Fibroblast of villous mesenchyme (primary cell): Measurements from ENCODE around the gene NFASC. TPM values are rescaled to one million over a fixed set of nuclear protein-coding genes. Genes with fewer than 3 reads are reported as not detected.

Experiments
- DNase-seq: peaks from one replicate; pipeline ENCODE4 v3.0.0-alpha.2; 2010; ENCODE audit warnings: low read depth
- H3K4me3 ChIP-seq: 2 replicates; pipeline ENCODE4 v1.5.1; 2011; ENCODE audit warnings: low read depth, mild to moderate bottlenecking, low read length
- total RNA-seq: library from RNA; depleted of rRNA; stranded (reverse); fragments of >200 nt; gene quantifications from 2 replicates; pipeline ENCODE4 v1.2.3, GENCODE V29; 2012
- TF ChIP-seq, protein P1 (sequence below): IDR thresholded peaks from 2 replicates; pipeline ENCODE4 v1.5.1; 2012; ENCODE audit warnings: low read depth, mild to moderate bottlenecking, low read length; ENCODE audit not compliant: insufficient read depth

NFASC gene
- total RNA-seq, 1 donor, result 1.7 TPM

DNA sequence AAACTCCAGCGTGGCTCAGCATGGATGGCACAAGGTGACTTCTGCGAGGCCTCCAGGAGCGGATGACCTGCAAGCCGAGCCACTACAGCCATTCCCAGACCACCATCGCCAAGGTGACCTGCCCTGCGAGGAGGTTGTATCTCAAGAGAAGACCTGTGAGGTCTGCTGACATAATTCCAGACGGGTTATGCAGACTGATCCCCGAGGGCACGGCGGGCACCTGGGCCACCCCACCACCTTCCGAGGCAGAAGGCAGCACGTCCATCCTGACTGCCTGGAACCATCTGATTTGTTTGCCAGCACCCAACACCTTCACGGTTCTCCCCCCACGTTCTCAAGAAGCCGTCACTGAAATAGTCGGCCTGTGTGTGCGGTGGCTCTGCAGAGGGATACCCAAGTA is 115.5 kb downstream of the NFASC start:
- H3K4me3 ChIP-seq, result no peak overlapping the region
- TF ChIP-seq, protein P1, sequence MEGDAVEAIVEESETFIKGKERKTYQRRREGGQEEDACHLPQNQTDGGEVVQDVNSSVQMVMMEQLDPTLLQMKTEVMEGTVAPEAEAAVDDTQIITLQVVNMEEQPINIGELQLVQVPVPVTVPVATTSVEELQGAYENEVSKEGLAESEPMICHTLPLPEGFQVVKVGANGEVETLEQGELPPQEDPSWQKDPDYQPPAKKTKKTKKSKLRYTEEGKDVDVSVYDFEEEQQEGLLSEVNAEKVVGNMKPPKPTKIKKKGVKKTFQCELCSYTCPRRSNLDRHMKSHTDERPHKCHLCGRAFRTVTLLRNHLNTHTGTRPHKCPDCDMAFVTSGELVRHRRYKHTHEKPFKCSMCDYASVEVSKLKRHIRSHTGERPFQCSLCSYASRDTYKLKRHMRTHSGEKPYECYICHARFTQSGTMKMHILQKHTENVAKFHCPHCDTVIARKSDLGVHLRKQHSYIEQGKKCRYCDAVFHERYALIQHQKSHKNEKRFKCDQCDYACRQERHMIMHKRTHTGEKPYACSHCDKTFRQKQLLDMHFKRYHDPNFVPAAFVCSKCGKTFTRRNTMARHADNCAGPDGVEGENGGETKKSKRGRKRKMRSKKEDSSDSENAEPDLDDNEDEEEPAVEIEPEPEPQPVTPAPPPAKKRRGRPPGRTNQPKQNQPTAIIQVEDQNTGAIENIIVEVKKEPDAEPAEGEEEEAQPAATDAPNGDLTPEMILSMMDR, result no peak
- DNase-seq, result no peak

DNA sequence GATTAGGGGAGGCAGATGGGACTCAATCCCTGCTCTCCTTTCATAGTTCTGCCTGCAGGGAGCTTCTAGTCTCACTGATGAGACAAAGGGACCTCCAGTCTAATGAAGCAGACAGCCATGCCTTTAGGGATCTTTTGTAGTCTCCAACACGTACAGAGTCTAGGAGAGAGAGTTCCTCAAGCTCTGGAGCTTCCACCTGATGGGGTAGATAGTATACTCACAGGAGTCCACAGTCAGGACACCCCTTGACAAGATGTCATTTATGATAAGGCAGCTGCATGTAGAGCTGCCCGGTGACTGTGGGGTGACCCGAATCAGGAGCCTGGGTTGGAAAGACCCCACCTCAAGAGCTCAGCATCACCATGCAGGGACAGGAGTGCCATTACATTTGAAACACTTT is 117.0 kb downstream of the NFASC start:
- TF ChIP-seq, protein P1, result no peak
- no peak for DNase-seq
- no peak overlapping the region for H3K4me3 ChIP-seq

DNA sequence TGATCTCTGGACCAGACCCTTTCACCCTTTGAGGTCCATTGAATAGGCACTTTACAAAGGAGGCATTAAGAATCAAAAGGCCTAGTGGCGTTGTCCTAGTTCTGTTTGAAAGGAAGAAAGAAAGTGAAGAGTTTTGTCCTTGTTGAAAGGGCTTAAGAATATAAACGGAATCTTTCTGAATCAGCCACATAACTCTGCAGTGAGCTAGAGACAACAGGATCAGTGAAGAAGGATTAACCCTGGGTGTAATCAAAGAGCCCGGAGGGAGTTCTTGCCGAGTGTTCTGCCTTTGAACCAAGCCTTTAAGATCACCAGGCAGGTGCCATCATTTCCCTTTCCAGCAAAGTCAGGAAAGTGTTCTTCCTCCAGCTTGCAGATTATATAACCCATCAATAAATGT is 117.5 kb downstream of the NFASC start:
- no peak for DNase-seq
- H3K4me3 ChIP-seq, result no peak overlapping the region
- TF ChIP-seq, protein P1, result no peak

DNA sequence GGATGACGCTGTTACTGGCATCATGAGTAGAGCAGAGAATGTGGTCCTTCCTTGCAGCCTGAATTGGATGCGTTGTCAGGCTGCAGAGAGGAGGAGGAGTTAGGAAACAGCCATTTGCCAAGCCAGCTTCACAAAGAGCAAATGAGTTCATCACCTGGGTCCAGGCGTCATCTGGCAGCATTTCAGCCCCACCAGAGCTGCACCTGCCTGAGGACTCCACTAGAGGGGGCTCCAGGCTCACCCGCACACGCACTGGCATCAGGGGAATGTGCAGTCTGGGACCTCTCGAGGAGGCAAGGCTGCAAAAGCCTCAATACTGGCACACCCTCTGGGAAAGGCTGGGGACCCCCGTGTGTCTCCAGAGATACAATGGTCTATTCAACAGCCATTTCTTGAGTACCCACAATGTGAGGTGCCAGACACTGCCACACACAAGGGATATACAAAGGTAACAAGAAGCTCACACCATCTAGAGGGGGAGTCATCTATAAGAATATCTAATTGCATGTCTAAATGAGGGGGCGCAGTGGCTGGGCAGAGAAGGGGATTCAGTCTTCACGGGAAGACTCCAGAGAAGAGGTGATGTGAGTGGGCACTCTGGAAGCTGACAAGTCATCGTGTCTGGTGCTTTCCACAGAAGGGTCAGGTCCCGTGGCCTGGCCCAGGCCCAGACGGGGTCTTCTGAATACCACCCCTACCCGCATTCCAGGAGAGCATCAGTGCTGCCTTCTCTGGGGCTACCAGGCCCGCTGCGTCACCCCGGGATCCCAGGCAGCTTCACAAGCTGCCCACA is 118.8 kb downstream of the NFASC start:
- peak; percentile 60 for DNase-seq
- no peak overlapping the region for H3K4me3 ChIP-seq
- TF ChIP-seq, protein P1, result peak; percentile 99

DNA sequence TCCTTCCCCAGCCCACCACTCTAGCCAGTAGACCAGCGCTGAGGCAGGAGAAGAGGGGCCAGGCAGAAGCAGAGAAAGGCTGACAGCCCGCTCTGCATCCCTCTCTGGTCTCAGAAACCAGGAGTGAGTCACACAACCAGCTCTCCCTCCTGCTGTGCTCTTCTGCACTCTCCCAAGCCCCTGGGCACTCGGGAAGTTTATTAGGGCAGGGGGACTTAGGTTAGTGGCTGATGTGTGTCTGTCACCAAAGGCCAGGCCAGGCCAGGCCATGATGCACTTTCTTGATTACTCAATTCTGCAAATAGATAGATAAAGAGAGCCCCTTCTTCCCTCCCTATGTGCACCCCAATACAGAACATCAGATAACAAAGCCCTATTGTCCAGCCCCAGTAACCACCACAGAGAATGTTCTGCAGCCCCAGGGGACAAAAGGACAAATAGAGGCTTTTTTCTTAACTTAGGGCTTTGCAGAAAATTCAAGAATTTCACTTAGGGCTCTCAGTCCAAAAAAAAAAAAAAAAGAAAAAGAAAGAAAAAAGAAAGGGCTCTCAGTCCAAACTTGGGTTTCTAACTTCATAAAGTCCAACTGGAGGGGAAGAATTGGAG is 119.5 kb downstream of the NFASC start:
- no peak overlapping the region for H3K4me3 ChIP-seq
- no peak for DNase-seq
- TF ChIP-seq, protein P1, result no peak

DNA sequence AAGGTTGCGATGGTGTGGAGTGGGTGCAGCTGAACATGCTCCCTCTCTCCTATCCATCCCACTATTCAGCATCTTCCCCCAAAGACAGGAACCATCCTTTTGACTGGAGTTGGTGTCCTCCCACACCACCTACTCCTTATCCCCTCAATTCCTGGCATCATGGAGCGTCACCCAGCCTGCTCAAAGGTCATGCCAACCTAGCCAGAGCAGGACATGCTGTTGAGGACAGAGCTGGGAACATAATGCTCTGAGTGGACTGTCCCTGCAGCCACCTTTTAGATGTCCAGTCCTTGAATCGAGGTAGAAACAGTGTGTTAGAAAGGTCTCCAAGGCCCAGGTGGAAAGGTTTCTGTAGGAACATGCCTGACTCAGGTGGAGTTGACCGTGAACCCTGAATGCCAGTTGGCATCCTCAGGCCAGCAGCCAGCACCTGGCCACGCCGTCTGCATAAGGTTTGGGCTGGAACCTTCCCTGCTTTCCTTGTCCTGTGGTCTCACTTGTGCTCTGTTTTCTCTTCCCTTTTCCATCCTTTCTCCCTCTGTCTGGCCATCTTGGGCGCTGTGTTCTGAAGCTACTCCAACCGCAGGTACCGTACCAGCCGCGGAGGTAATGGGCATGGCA is 120.2 kb downstream of the NFASC start:
- DNase-seq, result no peak
- no peak overlapping the region for H3K4me3 ChIP-seq
- TF ChIP-seq, protein P1, result no peak
